ENCODE measurements around the gene MAPKAP1.

The MAPKAP1 gene

DNA sequence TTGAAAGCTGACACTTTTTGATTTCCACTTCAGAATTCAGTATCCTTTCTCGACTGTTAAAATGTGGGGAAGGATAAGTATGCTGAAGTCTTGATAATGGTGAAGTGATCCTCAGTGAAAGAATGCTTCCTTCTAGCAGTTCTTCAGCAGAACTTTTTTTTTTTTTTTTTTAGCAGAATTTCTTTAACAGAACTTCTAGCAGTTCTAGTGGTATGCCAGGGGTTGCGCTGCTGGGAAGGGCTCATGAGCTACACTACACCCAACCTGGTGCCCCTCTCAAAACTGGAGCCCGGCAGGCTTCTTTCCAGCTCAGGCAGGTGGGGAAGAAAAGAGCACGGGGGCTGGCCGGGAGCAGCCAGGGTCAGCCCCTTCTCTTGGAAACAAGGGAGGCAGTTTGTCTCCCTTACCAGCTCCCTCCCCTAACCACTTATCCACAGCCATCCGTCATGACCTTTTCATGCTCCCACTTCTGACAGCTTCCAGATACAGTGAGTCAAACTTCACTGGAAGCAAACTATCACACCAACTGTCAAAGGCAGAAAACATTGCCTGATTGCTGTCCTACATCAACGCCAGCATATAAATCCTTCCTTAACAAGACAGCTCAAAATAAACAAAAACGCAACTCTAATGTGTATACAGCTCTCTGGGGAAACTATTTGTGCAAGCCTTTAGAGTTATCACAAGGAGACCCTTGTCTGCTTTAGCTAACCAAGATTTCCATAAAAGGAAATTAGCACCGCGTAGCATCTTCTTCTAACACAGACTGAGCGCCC lies 233.9 kb downstream of the MAPKAP1 start:
- DNase-seq: no peak

DNA sequence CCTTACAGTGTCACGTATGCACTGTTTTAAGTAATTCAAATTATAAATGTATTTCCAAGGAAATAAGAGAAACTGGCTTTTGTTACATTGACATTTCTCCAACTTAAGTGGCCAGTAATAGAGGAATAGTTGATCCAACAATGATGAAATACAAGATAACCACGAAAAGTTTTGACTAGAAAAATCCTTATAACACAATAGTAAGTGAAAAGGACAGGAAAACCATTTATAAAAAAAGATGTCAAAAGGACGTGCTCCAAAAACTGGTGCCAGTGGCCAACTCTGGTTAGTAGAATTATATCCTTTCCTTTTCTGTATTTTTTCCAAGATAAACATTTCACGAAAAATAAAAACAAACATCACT lies 234.5 kb downstream of the MAPKAP1 start:
- DNase-seq: no peak

DNA sequence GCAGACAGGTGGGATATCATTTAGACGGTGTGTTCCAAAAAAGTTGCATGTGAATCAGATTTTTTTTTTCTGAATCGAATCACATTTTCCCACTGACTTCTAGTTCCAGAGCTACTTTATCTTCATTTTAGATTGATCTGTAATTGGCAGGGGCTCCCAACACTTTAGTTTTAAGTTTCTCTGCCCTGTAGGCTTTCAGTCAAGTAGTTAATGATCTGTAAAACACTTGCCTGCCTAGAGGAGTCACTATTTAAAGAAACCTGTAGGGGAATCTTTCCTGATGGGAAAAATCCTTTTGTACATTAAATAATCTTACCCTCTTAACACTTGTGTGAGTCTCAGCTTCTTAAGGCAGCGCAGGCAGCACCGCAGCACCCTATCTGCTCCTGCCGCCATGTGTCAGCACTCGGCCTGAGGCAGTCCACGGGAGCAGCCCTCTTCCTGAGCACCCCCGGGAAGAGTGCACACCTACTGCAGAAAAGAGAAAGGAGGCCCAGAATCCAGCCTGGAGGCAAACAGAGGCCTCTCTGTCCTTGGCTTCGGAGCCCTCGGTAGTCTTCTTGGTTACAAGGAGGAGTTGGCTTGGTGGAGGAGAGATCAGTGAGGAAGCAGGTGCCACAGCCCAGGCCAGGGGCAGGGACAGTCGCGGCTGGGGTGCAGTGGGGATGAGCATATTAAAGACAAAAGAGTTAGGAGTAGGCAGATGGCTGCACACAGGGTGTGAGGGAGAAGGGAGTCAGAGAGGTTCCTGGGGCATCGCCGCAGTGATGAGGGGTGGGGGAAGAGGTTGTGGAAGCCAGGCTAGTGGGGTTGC lies 236.0 kb downstream of the MAPKAP1 start:
- DNase-seq: no peak

DNA sequence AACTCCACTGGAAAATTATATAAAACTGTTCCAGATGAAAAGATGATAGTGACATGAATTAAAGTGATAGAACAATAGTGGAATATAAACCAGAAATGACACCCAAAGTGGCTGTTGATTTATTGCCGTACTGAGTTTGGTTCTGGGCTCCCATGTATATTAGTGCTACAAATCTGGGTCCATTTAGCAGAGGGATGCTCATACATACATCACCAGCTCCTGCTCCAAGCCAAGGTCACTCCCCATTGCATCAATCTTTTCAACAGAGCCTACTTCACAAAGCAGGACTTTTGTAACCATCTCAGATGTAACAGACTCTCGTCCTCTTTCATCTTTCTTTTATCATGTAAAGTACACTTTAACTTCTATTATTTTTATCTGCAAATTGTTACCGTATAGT lies 236.8 kb downstream of the MAPKAP1 start:
- DNase-seq: no peak

DNA sequence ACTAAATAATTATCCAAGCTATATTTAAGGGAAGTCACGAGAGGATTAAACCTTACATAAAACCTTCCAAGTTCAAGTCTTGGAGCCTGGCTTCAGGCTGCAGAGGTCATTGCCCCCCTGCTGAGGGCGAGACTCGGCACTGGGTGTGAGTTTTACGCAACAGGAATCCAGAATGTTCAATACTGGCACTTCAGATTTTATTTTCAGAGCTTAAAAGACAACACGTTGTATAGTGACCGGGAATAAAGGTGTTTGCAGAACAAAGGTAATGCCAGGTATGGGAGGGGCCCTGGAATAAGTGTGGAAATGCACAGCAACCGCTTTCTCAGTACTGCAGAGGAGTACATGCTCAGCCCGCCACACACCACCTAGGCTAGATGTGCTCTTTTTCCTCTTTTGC lies 238.4 kb downstream of the MAPKAP1 start:
- no peak for DNase-seq

DNA sequence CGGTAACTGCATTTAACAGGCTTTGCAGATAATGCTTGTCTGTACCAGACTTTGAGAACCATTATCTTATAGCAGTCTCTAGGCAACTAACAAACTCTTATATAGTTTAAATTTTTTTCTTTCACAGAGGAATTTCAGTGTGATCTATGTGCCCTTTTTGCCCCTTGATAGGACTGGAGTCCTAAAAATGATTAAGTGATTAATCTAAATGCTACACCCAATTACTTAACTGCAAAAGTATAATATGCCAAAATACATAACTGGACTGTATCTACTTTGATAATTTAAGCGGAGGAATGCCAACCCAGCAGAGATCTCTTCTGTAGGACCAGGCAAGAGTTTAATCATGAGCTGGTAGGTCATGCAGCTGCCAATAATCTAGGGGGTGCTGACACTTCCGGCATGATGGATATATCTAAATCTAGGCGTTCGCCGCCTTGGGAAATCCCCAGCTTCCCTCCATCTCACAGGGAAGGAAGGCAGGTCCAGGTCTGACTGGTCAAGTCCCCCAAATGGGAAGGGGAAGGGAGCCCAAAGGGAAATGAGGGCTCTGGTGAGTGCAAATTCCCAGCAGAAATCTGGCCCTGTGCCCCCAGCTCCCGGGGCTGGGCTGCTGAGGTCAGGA lies 239.8 kb downstream of the MAPKAP1 start:
- DNase-seq: no peak

DNA sequence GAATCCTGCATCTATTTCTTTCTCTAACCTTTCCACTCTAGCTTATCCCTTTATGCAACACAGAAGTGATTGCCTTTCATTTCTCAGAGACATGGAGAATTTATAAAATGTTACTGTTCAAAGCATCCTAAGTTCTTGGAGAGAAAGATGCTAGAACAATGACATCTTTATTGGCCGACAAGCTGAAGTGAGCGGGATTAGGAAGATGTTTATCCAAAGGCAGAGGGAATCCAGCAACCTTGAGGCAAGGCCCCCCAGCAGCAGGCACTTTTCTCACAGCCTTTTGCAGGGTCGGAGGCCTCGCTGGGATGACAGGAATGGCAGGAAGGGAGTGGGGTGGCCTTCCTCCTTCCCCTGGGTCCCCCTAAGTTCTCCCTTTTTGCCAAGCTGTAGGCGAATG lies 240.6 kb downstream of the MAPKAP1 start:
- no peak for DNase-seq

DNA sequence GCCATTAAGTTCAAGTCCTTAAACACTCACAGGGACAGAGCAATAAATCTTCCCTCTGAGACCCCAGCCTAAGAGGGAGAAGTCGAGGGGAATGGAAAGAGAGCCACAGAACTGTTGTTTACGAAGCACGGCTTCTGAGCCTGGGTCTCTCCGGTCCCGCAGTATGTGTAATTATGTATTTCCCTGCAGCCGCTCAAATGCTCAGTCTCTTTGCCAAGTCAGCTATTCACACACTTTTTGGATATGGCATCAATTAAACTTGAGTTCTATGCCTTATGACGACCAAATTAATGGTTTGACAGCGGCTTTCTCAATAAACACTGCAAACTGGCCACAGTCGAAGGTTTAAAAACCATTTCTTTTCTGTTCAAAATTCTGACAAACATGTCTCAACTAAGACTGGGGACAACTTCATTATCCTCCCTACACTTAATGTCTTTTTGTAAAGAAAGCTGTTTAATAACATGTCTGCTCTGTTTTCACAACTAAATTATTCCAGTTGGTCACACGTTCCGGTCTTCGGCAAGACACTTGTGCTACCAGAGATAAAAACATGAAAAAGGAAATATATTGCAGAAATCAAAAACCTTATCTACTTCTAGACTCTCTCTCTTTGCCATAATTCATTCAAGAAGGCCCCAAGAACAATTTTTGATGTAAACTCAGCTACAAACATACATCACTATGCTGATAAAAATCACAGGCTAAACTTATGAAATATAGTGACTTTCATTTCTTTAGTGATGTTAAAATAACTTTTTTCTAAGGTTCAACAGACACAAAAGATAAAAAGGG lies 242.2 kb downstream of the MAPKAP1 start:
- no peak for DNase-seq

DNA sequence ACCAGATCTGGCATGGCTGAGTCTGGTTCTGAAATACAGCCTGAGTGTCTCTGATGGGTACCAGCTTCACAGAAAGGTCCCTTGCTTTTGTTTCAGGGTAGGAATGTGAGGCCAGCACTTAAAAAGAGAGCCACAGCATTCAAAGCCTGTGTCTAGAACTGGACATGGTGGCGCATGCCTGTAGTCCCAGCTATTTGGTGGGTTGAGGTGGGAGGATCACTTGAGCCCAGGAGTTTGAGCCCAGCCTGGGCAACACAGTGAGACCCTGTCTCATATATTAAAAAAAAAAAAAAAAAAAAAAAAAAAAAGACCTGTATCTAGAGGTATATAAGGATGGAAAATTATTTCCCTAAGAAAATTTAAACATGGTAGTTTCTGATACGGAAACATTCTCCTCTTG lies 243.1 kb downstream of the MAPKAP1 start:
- DNase-seq: no peak

DNA sequence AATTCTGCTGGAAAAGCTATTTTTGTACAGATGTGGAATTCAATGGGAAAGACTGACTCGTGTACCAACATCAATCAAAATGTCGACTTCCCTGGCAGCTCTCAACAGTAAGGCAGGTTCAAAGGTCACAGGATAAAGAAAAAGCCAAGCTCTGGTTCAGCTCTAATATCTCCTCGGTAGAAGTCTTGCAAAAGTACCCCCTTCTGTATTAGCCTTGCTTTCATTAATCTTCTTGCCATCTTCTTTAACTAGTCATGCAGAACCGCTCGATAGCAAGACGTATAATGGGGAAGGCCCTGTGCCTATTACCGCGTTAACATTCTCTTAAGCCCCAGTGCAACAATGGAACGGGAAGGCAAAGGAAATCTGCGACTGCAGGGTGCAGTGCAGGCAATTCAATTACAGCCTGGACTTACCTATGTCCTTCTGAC lies 244.1 kb downstream of the MAPKAP1 start:
- DNase-seq: no peak

DNA sequence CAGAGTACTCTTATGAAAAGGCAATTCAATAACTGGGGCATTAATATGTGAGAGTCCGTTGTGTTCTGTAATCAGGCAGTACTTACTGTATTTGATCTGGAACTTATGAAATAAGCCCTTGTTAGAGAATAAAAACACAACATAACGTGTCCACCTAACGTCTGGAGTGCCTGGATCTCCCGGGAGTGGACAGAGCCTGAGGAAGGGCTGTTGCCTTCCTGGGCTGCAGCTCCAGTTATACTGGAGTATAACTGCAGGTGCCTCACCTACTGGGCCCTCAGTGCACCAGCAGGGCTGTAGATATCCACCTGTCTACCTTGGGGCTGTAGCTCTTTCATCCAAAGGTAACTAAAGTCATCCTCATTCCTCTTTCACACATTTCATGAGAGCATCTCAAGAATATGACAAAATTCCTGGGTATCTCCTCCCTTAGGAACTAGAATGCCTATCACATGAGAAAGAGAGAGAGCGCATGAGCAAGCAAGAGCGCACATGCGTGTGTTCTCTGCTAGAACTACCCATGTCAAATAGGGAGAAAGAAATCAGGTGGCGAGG lies 245.3 kb downstream of the MAPKAP1 start:
- no peak for DNase-seq

DNA sequence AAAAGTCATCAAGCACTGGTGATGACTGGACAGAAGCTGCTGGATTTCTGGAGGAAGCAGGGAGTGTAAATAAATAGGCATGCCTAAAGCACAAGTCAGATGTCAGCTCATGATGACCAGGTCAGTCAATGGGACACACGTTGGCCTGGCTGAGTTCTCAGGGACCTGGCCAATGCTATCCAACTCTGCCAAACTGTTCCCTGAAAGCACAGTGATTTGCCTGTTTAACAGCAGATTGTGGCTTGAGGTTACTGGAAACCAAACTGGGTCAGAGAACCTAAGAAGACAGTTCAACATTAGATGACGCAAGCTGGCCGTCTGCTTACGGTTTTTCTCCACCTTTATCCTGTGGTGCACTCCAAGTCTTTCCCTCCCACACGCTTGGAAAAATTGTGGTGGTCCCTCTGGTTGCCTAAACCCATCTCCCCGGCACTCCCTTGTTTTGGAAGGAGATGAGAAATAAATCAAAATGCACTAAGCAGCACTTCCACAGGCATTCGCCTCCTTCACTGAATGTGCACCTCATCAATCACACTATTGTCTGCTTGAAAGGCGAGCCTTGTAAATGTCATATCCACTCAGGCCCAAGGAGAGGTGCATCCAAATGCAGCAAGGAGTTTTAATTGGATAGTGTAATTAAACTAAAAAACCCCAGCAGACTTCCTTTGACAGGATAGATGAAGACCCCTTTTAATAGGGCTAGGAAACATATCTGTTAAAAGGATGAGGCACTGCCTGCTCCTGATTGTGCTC lies 245.9 kb downstream of the MAPKAP1 start:
- DNase-seq: no peak

DNA sequence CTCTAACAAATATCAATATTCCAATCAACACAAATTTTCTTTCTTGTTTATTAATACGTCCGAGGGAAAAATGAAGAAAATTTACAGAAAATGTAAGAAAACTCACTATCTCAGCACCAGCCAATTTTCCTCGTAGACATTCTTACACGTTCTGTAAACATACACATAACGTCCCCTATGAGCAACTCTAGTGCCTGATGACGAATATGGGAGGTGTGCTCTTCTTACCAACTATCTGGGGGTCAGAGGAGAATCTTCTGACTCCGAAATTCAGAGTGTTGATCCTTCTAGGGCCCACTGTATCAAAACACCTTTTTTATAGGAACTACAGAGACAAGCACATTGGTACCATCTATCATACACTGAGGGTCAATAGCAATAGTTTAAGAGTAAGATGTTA lies 246.7 kb downstream of the MAPKAP1 start:
- no peak for DNase-seq

DNA sequence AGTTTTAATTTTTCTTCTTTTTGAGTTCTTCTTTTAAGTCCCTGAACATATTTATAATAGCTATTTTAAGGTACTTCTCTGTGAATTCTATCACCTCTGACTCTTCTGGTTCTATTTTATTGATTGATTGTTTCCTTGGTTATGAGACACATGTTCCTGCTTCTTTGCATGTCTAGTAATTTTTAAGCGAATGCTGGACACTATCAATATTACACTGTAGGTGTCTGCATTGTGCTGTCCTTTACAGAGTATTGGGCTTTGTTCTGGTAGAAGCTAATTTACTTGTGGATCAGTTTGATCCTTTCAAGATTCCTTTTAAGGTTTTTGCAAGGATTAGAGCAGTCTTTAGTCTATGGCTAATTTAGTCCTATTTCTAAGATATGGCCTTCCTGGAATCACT lies 249.7 kb downstream of the MAPKAP1 start:
- no peak for DNase-seq

DNA sequence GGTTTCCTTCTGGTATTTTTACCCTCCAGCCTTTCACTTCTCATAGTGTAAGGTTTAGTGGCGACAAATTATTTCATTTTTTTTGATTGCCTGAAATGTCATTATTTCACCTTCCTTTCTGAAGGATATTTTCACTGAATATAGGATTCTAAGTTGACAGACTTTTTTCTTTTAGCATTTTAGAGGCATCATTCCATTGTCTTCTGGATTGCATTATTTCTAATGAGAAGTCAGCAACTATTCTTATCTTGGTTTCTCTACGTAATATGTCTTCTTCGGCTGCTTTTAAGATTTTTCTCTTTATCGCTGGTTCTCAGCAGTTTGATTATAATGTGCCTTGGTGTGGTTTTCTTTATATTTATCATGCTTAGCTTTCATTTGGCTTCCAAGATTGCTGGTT lies 251.1 kb downstream of the MAPKAP1 start:
- DNase-seq: no peak

DNA sequence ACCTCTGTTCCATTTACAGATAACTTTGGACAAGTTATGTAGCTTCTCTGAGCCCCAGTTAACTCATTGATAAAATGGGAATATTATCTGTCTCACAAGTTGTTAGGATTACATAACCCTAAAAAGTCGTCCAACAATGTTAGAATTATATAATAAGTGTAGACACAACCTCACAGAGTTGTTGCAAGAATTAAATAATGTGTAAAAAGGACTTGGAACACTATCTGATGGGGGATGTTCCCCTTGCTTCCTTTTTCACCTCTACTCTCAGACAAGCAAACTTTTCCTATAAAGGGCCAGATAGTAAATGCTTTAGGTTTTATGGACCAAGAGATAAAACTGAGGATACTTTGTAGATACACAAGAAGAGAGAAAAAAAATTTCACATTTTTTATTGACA lies 251.9 kb downstream of the MAPKAP1 start:
- no peak for DNase-seq

DNA sequence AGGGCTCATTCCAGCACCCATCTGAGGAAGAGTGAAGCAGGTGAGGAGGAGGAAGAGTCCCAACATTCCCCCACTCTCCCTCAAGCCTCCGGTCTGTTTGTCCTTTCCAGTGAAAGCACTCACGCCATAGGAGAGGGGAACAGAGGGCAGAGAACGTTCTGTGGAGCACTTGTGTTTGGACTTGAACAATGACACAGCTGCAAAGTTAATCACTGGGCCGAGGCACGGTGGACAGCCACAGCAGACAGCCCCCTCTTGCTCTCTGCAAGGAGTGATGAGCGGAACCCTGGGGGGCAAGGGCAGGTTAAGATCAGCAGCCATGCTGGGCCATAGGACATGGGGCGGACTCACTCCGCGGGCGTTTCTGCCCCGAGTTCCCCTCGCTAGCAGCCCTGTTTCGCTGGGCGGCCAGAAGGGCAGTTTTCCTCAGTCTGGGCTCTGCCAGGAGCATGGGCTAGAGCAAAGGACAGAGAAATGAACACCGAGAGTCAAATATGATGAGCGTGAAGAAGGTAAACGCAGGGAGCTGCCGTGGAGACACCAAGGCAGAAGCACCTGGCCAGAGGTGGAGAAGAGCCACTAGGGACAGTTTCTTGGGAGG lies 259.7 kb downstream of the MAPKAP1 start:
- DNase-seq: no peak

DNA sequence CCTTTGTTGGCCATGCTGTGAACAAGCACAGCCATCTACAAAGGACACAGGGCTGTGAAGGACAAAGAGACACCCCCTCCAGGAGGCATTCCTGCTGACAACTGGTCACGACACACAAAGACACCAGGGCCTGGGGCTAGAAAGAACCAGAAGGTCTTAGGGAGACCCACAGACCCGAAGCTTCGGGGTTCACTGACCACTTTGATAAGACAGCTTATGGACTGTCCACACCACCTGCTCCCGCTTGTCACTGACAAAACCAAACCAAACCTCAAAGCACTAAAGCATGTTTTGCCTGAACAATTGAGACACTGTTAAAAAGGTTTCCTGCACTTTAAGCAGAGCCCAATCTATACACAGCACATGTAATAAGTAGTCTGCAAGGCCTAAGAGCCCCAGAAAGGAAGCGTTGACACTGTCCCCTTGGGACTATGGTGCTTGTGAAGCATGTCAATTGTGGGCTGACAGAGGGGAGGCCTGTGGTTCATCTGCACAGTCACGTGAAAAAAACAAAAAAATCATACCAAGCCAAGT lies 260.4 kb downstream of the MAPKAP1 start:
- DNase-seq: no peak

DNA sequence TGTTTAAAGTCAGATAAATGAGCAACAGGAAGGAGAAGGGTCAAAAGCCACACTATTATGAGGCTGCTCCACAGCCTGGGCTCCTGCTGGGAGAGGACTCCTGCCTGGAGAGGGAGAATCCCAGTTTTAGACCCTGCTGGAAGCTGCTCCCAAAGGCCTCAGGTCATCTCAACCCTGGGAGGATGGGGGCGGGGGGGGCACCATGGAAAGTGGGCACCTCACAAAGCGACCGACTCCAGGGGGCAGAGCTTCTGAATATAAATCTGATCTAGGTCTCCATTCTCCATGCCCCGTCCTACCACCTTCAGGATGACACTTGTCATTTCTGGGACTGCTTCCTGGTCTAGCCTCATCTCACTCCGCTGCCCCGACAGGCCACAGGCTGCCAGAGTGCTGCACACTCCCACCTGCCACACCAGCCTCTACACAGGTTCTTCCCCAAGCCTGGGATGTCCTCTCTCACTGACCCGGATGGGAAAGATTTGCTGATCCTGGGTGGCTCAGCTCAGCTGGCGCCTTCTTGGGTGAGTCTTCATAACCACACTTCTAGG lies 262.0 kb downstream of the MAPKAP1 start:
- no peak for DNase-seq

DNA sequence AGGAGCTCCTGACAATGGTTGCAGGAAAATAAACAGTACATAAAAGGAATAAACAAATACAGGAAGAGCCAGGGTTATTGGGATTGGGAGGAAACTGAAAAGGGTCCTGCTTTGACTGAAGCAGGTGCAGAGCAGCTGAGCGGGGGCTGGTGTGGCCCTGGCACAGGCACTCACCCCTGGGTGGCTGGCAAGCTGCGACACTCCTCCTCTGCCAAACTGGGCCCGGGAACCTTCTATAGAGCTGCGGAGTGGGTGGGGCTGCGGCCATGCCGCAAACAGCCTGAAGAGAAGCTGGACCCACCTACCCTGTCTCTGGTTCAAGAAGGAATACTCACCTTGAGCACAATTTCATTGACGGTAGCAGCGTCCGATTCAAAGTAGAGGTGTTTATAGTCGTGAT lies 262.8 kb downstream of the MAPKAP1 start:
- DNase-seq: no peak

DNA sequence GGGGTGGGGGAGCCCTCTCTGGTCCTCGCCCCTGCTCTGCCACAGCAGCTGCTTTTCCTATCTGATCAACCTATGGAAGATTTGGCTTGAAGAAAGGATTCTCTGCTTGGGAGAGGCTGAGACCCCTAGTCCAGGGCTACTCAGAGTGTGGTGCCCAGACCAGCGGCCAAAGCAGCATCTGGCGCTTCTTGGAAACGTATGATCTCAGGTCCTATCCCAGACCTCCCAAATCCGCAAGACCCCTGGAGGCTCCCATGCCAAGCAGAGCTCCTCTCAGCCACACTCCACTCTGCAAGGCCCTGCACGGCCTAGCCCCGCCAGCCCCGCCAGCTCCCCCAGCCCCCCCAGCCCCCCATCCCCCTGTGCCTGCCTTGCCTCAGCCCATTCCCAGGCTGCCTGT lies 263.6 kb downstream of the MAPKAP1 start:
- no peak for DNase-seq

Data from NCI-H774 (cell line).